K562 (cell line): Measurements from ENCODE around the gene TBX10. TPM values are rescaled to one million over a fixed set of nuclear protein-coding genes. Genes with fewer than 3 reads are reported as not detected.

Experiments
- BCOR ChIP-seq: fragments of 450-650 bp; IDR thresholded peaks from 2 replicates; pipeline ENCODE4 v1.6.1; 2016
- CUX1 ChIP-seq: fragments of 200-800 bp; sonication (Bioruptor generic); IDR thresholded peaks from 2 replicates; pipeline ENCODE4 v1.6.1; 2016; ENCODE audit warnings: missing genetic modification characterization, missing compliant biosample characterization
- DIDO1 ChIP-seq: fragments of 450-650 bp; IDR thresholded peaks from 2 replicates; pipeline ENCODE4 v1.6.1; 2016; ENCODE audit warnings: low read depth, missing biosample characterization, missing genetic modification characterization
- EP300 ChIP-seq: IDR thresholded peaks from 2 replicates; pipeline ENCODE4 v1.6.1; 2012; ENCODE audit warnings: low read length, improper control_type of control experiment
- ESRRA ChIP-seq: fragments of 450-650 bp; IDR thresholded peaks from 2 replicates; pipeline ENCODE4 v1.6.1; 2014; ENCODE audit warnings: low read depth, mild to moderate bottlenecking, moderate library complexity, borderline replicate concordance
- FUS ChIP-seq: fragments of 200-400 bp; formaldehyde crosslinking; optimal IDR thresholded peaks from 2 replicates; pipeline ENCODE3; 2017; ENCODE audit warnings: low read depth, low read length
- HDAC1 ChIP-seq, 2 experiments: fragments of 450-650 bp; IDR thresholded peaks; 2 replicates each; pipeline ENCODE4 v1.6.1; 2016 to 2017; ENCODE audit warnings: inconsistent platforms in 1 of 2, mild to moderate bottlenecking in 1 of 2, moderate library complexity in 1 of 2
- HDAC3 ChIP-seq: fragments of 450-650 bp; IDR thresholded peaks from 2 replicates; pipeline ENCODE4 v1.6.1; 2018; ENCODE audit warnings: borderline replicate concordance, mild to moderate bottlenecking, moderate library complexity; ENCODE audit not compliant: partially characterized antibody
- HIVEP1 ChIP-seq: fragments of 250-450 bp; sonication (Bioruptor Pico); IDR thresholded peaks from 2 replicates; pipeline ENCODE4 v1.4.0; 2020; ENCODE audit warnings: mild to moderate bottlenecking
- KDM1A ChIP-seq, 2 experiments: fragments of 450-650 bp; IDR thresholded peaks; 2 replicates each; pipeline ENCODE4 v1.6.1; 2016; ENCODE audit warnings: mild to moderate bottlenecking in 2 of 2
- MAZ ChIP-seq, 2 experiments: fragments of 450-650 bp in 1 of 2; sonication (generic) in 1 of 2; formaldehyde crosslinking; IDR thresholded peaks in 1 of 2; conservative IDR thresholded peaks in 1 of 2; 2 replicates each; pipeline versions ENCODE4 v1.4.0 to v1.5.0; 2020; ENCODE audit warnings: mild to moderate bottlenecking in 1 of 2, missing genetic modification reagents in 1 of 2
- NFATC3 ChIP-seq: fragments of 450-650 bp; IDR thresholded peaks from 2 replicates; pipeline ENCODE4 v1.6.1; 2017; ENCODE audit warnings: mild to moderate bottlenecking
- NFIC ChIP-seq: fragments of 450-650 bp; IDR thresholded peaks from 2 replicates; pipeline ENCODE4 v1.6.1; 2017; ENCODE audit warnings: mild to moderate bottlenecking, inconsistent platforms
- NR2F6 ChIP-seq: fragments of 450-650 bp; formaldehyde crosslinking; IDR thresholded peaks from 2 replicates; pipeline ENCODE4 v1.4.0; 2020; ENCODE audit warnings: mild to moderate bottlenecking
- POLR3A ChIP-seq: IDR thresholded peaks from 2 replicates; pipeline ENCODE4 v1.6.1; 2011; ENCODE audit warnings: borderline replicate concordance, mild to moderate bottlenecking, moderate library complexity; ENCODE audit not compliant: insufficient read length, insufficient read depth; ENCODE audit errors: extremely low read depth
- TRIM24 ChIP-seq, 2 experiments: fragments of 450-650 bp; IDR thresholded peaks; 2 replicates each; pipeline ENCODE4 v1.6.1; 2016
- ZNF165 ChIP-seq: fragments of 250-450 bp; sonication (Bioruptor Pico); IDR thresholded peaks from 2 replicates; pipeline ENCODE4 v1.4.0; 2020; ENCODE audit warnings: borderline replicate concordance
- ZNF507 ChIP-seq: conservative IDR thresholded peaks from 2 replicates; pipeline ENCODE4 v1.6.1; 2017; ENCODE audit warnings: missing genetic modification characterization, missing compliant biosample characterization
- ZNF766 ChIP-seq: fragments of 200-800 bp; sonication (Bioruptor generic); conservative IDR thresholded peaks from 2 replicates; pipeline ENCODE4 v1.6.1; 2016; ENCODE audit warnings: missing genetic modification characterization, missing compliant biosample characterization
- polyA plus RNA-seq, 8 experiments: library from polyadenylated mRNA; depleted of rRNA in 4 of 8; stranded (reverse) in 5 of 8; unstranded in 3 of 8; fragments of >200 nt; fragmentation: Nextera tagmentation in 2 of 8; fragmentation: Illumina TruSeq in 1 of 8; extraction: Ambion mirVana in 2 of 8; extraction: Trizol in 1 of 8; gene quantifications; 2 replicates each; pipeline versions ENCODE4 v1.2.1 to v1.2.3, GENCODE V29; 2011 to 2014; ENCODE audit warnings: inconsistent platforms in 1 of 8, missing spikeins in 1 of 8
- total RNA-seq, 7 experiments: library from RNA; depleted of rRNA in 6 of 7; stranded (reverse); fragments of >200 nt in 6 of 7; fragmentation: Illumina TruSeq in 2 of 7; extraction: Trizol in 2 of 7; gene quantifications; 2 replicates each; pipeline versions ENCODE4 v1.2.1 to v1.2.3, GENCODE V29; 2011 to 2021; ENCODE audit warnings: low replicate concordance in 1 of 7
- TF ChIP-seq, protein P1 (sequence below): fragments of 450-650 bp; formaldehyde crosslinking; IDR thresholded peaks from 2 replicates; pipeline ENCODE4 v1.4.0; 2022; ENCODE audit warnings: missing genetic modification characterization

TBX10 gene
- total and polyA plus RNA-seq, 9 of the 15 experiments (the other 6 are each of a cell fraction or from before 2014, with no cell fraction given), result not detected

DNA sequence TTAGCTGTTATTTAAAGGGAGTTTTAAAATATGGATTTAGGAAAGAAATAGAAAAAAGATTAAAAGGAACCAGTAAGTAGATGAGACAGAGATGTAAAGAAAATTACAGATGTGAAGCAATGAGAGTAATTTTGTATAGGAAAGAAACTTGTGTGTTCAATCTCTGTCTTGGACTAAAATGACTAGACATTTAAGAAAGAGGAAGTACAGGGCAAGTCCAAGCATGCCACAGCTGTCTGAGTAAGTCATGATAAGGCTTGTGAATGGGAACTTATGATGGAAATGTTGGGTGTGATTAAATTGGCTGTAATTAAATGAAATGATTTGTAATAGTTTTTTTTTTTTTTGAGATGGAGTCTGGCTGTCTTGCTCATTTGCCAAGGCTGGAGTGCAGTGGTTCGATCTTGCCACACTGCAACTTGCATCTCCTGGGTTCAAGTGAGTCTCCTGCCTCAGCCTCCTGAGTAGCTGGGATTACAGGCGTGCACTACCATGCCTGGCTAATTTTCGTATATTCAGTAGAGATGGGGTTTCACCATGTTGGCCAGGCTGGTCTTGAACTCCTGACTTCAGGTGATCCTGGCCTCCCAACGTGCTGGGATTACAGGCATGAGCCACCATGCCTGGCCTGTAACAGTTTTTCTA lies 16.8 kb upstream of the TBX10 start (continued):
- TF ChIP-seq NFATC3 (no peak), ZNF165 (CRISPR knock-in tag) (no peak), HDAC1 (IDR thresholded peaks at IDR 0.05) (peak in 1 of 2 experiments; percentile 86; a peak in 2 of 4 replicates), MAZ (CRISPR knock-in tag; conservative IDR thresholded peaks at IDR 0.05 in 1 of 2, IDR thresholded peaks at IDR 0.05 in 1 of 2) (no peak), EP300 (no peak), FUS (no peak), KDM1A (IDR thresholded peaks at IDR 0.05) (peak; percentile 96), TRIM24 (IDR thresholded peaks at IDR 0.05) (peak; percentile 69 to 76), ESRRA (no peak), ZNF766 (CRISPR knock-in tag) (peak; percentile 41; the same call in 1 of the 2 replicates), POLR3A (no peak), CUX1 (0 out of 2 replicates have a peak, but pooled peaks have one; percentile 37), ZNF507 (tag) (no peak), NR2F6 (no peak), HDAC3 (no peak), DIDO1 (tag) (no peak), NFIC (peak; percentile 34; the same call in 1 of the 2 replicates), HIVEP1 (CRISPR knock-in tag) (no peak), BCOR (peak; percentile 48)
- TF ChIP-seq, protein P1, sequence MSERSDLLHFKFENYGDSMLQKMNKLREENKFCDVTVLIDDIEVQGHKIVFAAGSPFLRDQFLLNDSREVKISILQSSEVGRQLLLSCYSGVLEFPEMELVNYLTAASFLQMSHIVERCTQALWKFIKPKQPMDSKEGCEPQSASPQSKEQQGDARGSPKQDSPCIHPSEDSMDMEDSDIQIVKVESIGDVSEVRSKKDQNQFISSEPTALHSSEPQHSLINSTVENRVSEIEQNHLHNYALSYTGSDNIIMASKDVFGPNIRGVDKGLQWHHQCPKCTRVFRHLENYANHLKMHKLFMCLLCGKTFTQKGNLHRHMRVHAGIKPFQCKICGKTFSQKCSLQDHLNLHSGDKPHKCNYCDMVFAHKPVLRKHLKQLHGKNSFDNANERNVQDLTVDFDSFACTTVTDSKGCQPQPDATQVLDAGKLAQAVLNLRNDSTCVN (CRISPR knock-in tag), result no peak
